HG02571 (cell line): ENCODE measurements around the gene ZBTB7C.

ENCODE experiments used
- ATAC-seq: cut with Tn5 transposase; IDR thresholded peaks from one replicate; pipeline ENCODE4 v1.9.1; 2021; ENCODE audit warnings: mild to moderate bottlenecking, moderate library complexity; ENCODE audit not compliant: unreplicated experiment

ZBTB7C gene

GRCh38 chr18:48326901-48327675 lies 82.1 kb downstream of the ZBTB7C start:
- no peak for ATAC-seq

GRCh38 chr18:48325115-48325665 lies 84.0 kb downstream of the ZBTB7C start:
- ATAC-seq: no peak

- no peak for ATAC-seq
Measured at GRCh38 chr18:48324651-48325050, 84.5 kb downstream of the ZBTB7C start.

DNA sequence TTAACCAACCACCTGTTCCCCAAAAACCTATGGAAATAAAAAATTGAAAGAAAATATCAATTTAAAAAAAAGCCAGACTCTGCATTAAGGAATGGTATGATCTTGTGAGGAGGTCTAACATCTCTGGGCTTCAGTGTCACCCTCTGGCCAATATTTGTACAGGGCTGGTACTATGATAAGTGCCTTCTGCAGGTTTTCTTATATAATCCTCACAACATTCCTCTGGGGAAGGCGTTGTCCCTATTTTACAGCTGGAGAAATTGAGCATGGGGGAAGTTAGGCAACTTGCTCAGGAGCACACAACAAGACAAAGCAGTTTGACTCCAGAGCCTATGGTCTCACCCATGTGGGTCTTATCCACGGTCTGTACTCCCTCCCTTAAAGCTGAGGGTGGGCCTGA lies 86.0 kb downstream of the ZBTB7C start:
- ATAC-seq: no peak

GRCh38 chr18:48321536-48321935 lies 87.6 kb downstream of the ZBTB7C start:
- no peak for ATAC-seq

DNA sequence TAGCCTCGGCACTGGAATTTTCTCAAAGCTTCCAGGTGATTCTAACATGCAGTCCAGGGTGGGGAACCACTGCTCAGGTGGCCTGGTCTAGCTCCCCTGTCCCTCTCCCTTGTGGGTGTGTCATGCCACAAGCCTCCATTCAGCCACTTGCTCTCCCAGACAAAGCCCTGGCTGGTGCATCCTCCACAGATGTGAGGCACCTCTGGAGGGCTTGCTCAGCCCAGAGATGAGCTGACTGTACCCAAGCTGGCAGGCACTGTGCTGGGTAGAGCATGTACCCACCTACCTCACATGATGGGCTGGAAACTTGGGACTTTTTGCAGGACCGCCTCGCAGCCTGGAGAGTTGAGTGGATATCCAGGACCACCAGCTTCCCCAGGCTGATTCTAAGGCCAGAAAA lies 88.1 kb downstream of the ZBTB7C start:
- ATAC-seq: no peak

DNA sequence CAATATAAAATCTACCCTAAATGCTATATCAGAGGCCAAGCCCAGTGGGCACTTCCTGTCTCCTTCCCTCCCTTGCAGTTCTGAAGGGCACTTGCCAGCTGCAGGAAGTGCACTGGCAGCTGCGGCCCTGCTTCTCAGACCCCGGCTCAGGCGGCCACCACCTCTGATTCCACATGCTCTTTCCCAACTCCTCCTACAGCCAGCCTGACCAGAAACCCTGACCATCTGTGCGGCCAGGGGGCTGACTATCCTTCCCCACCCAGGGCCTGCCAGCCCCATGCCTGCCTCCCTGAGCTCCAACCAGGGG lies 88.6 kb downstream of the ZBTB7C start:
- no peak for ATAC-seq

- ATAC-seq: no peak
Measured at GRCh38 chr18:48319801-48320638, 89.2 kb downstream of the ZBTB7C start.

DNA sequence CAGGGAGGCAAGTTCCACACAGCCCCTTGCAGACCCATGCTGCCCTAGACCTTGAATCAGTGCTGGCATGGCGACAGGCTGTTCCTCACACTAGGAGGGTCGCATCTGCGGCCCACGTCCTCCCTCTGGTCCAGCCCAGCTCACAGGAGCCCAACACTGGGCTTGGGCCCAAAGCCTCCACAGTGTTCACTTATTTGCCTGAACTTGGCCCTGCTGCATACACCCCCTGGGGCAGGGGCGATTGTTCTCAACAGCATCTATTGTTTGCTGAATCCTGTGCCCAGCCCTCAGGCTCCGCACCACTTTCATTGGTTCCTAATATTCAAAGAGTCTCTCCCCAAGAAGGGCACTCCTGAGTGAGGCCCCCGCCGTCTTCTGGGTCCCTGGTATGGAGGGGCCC lies 90.7 kb downstream of the ZBTB7C start:
- ATAC-seq: no peak

DNA sequence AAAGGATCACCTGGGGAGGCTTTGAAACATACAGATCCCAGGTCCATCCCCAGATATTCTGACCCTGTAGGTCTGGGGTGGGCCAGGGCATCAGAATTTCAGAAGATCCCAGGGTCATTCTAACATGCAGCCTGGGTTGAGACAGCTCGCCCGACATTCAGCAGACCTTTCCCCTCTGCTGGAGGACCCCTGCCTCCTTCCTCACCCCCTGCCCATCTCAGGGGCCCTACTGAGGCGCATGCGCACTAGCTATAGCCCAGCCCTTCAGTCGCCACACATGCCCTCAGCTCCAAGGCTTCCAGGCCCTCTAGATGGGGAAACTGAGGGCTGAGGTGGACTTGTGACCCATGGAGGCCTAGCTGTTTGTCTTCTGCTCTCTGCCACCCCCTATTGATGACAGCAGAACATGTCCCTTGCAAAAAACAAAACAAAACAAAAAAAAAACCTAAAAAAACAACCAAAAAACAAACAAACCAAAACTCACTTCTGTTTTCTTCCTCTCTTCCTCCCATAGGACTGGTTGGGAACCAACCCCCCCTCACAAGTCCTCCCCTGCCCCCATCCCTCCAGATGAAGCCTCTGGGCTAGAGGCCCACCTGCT lies 91.3 kb downstream of the ZBTB7C start:
- no peak for ATAC-seq

GRCh38 chr18:48316177-48316576 lies 93.0 kb downstream of the ZBTB7C start:
- no peak for ATAC-seq

DNA sequence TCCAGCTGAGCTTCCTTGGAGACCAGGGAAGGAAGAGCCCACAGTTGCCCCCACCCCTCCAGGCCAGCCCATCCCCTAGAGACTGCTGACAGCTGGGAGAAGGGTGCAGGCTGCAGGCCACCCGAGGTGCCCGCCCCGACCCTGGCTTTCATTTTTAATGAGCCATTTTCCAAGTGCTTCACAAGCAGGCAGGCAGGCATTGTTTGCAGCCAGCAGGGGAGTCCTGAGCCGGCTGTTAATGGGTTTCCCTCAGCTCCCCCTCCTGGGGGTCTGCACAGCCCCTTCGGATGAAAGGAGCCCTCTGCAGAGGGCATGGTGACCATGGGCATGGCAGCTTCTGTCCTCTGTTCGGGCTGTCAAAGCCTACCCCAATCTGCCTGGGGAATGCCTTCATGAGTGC lies 94.5 kb downstream of the ZBTB7C start:
- ATAC-seq: no peak

GRCh38 chr18:48313792-48314191 lies 95.4 kb downstream of the ZBTB7C start:
- no peak for ATAC-seq

- ATAC-seq: no peak
Measured at GRCh38 chr18:48312066-48312465, 97.1 kb downstream of the ZBTB7C start.

- no peak for ATAC-seq
Measured at GRCh38 chr18:48310999-48311398, 98.2 kb downstream of the ZBTB7C start.

DNA sequence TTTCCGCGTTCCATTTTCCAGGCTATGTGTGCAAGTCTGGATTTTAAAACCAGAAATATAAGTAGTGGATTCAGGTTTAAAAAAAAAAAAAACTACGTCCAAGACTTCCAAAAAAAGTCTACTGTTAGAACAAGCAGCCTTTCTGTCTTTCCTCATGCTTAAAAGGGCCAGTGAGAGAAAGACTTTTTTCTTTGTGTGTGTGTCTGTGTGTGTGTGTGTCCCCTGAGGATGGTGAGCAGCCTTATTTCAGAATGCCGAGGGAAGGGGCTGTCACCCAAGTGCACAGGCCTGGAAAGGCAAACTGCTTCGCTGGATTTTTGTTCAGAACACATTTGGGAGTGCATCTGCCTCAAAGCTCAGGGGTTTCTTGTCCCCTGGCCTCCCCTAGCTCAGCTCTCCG lies 98.8 kb downstream of the ZBTB7C start:
- ATAC-seq: no peak

DNA sequence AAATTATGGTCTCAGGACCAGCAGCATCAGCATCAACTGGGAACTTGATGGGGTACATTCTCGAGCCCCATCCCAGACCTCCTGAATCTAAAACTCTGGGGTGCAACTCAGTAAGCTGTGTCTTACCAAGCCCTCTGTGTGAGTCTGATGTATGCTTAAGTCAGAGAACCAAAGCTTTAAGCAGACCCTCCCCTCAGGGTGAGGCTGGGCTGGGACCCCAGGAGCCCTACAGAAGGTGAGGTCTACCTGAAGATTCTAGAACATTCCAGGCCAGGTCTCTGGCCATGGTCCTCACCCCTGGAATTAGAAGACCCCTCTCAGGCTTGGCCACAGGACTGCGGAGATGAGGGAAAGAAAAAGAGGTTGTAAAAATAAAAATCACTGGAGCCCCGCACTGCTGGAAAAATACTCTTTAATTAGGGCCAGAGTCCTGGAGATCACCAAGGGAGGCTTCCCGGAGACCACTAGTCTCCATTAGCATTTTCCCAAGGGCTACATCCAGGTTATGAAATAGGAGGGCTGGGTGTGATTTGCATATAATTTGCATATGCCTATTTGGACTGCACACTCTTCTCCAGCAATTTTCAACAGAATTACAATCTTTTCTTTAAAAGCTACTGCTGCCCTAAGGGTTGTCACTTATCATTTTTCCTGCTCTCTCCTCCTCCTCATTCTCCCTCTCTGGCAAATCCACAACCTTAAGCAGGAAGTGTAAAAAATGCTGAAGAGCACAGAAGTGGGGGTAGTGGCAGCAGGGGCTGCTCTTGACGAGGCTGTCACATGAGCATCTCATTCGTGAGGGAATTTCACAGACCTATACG lies 100.2 kb downstream of the ZBTB7C start:
- no peak for ATAC-seq

DNA sequence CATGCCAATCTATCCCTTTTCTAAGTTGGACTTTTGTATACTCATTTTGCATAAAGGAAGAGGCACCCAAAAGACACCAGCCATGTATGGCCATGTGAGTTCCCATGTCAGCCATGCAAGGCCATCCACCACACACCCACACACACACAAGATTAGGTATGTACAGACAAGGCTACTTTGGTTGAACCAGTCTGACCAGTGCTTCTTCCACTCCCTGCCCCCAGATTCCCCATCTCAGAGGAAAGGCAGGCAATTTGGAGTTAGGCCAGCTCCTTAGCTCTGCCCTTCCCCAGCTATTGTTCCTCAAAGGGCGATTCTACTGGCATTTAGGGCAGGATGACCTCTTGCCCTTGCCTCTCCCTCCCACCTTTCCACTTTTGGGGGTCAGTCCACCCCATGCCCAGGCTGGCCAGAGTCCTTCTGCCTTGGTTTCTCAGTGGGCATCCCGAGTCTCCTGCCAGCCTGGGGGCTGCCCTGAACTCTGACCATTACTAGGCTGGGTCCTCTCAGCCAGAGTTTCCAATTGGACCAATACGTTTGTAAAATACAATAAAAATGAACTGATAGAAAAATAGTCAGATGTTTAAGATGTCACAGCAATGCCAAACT lies 101.1 kb downstream of the ZBTB7C start:
- no peak for ATAC-seq

GRCh38 chr18:48306838-48307237 lies 102.3 kb downstream of the ZBTB7C start:
- no peak for ATAC-seq

GRCh38 chr18:48304906-48305693 lies 104.1 kb downstream of the ZBTB7C start:
- no peak for ATAC-seq
